ENCODE measurements around the gene ADGRB3. TPM values are rescaled to one million over a fixed set of nuclear protein-coding genes. Genes with fewer than 3 reads are reported as not detected.
A peak's percentile ranks its signal among the peaks of the same experiment; 100 is the strongest.
"Not testable (repeated sequence)": the region's sequence is repeated elsewhere in the genome, so short reads cannot be mapped to it uniquely, and the experiment has no call there.

ADGRB3 gene
- total RNA-seq, 1 experiment from 2014 or later, result 3.6 TPM

- in situ Hi-C loops (cut with HindIII; ENCODE audit: low pct_unique_long_range_greater_than_20kb, low sequenced_read_pairs), result no loop called here
- no peak for DNase-seq (ENCODE audit: low read depth, low spot score)
Observed at GRCh38 chr6:68724060-68724459, 89.0 kb downstream of the ADGRB3 start.

DNA sequence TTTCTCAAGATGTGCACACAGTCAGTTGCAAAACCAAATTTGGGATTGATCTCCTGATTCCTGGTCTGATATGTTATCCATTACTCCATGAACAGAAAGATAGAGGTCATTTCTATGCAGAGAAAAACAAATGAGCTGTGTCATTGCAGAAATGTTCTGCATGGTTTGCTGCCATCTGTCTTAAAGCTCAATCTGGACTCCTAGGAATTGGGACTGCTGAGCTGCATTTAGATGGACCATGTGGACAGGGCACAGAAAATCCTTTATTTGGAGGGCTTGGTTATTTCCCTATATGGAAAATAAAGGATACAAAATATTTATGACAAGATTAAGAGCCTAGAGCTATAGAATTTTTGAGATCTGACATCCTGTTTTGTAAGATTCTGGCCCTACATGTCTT lies 91.3 kb downstream of the ADGRB3 start:
- in situ Hi-C loops (cut with HindIII; ENCODE audit: low pct_unique_long_range_greater_than_20kb, low sequenced_read_pairs), result no loop called here

DNA sequence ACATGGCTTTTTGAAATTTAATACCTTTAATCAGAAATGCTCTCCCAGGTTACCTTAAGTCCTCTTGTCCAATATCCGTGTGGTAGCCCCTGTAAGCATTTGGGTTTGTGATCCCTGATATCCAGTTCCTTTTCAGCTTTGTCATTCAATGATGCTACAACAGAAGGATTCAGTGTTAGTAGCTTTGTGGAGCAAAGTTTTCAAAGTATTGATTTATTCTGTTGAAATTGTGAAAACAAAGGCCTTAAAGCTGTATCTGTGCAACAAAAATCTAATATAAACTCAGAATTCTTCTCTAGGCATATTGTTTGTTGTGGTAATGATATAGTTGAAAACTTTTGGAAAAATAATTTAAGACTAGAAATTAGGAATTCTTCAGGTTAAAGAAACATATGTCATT lies 91.9 kb downstream of the ADGRB3 start:
- no peak for DNase-seq (ENCODE audit: low read depth, low spot score)
- in situ Hi-C loops (cut with HindIII; ENCODE audit: low pct_unique_long_range_greater_than_20kb, low sequenced_read_pairs), result no loop called here

More for the DNA sequence above, 91.3 kb downstream of the ADGRB3 start:
- no peak for DNase-seq (ENCODE audit: low read depth, low spot score)

DNA sequence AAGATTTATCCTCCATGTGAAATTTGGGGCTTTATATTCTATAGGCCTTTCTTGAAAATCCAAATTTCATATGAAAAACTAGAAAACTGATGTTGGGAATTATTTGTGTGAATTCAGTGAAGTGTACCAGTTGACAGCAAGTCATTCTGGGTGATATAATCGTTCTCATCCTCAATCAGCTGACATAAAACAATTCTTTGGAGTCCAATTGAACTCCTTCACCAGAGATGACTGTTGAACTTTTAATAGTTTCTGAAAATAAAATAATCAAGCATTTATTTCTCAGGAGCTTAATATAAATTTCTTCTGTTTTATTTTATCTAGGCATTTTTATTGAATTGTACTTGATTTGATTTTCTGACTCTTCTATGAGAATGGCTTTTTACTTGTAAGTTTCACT lies 92.6 kb downstream of the ADGRB3 start:
- in situ Hi-C loops (cut with HindIII; ENCODE audit: low pct_unique_long_range_greater_than_20kb, low sequenced_read_pairs), result no loop called here
- DNase-seq (ENCODE audit: low read depth, low spot score), result no peak

- in situ Hi-C loops (cut with HindIII; ENCODE audit: low pct_unique_long_range_greater_than_20kb, low sequenced_read_pairs), result no loop called here
- no peak for DNase-seq (ENCODE audit: low read depth, low spot score)
Observed at GRCh38 chr6:68728159-68728979, 93.3 kb downstream of the ADGRB3 start.

- in situ Hi-C loops (cut with HindIII; ENCODE audit: low pct_unique_long_range_greater_than_20kb, low sequenced_read_pairs), result no loop called here
Observed at GRCh38 chr6:68729377-68729903, 94.4 kb downstream of the ADGRB3 start.

DNA sequence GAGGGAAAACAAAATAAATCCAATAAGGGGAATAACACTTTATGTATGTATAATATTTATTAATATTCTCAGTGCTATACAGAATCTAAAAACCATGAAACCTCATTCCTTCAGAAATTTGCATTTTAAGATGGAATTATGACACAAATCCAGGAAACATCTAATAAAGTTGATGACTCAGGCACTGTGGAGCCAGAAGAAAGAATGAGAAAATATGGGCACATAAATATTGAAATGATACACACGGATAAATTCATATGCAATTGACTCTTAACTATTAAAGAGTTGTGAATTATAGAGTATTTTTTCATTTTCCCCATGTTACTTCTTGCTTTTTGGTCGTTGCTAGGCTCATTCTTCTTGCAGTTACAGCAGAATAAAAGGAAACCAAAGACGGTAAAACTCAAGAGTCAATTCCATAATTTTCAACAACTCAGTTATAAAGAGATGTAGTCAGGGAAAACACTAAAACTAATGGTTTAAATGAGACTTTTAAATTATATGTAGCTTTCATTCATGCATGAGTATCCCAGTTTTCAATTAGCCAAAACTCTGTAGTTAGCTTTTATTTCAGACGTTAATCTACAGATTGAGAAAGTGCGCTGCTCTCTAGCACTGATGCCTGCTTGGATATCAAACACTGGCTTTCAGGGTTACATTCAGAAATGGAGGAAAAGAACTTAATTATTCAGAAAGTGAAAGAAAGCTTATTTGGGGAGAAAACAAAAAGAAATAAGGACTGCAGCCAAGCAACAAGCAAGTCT lies 95.4 kb downstream of the ADGRB3 start:
- in situ Hi-C loops (cut with HindIII; ENCODE audit: low pct_unique_long_range_greater_than_20kb, low sequenced_read_pairs), result no loop called here

More at GRCh38 chr6:68729377-68729903, 94.4 kb downstream of the ADGRB3 start:
- DNase-seq (ENCODE audit: low read depth, low spot score), result no peak

GRCh38 chr6:68732423-68732822 lies 97.3 kb downstream of the ADGRB3 start:
- no peak for DNase-seq (ENCODE audit: low read depth, low spot score)
- in situ Hi-C loops (cut with HindIII; ENCODE audit: low pct_unique_long_range_greater_than_20kb, low sequenced_read_pairs), result no loop called here

More for the DNA sequence above, 95.4 kb downstream of the ADGRB3 start:
- DNase-seq (ENCODE audit: low read depth, low spot score), result no peak

GRCh38 chr6:68735866-68736265 lies 100.8 kb downstream of the ADGRB3 start:
- no peak for DNase-seq (ENCODE audit: low read depth, low spot score)
- in situ Hi-C loops (cut with HindIII; ENCODE audit: low pct_unique_long_range_greater_than_20kb, low sequenced_read_pairs), result no loop called here

DNA sequence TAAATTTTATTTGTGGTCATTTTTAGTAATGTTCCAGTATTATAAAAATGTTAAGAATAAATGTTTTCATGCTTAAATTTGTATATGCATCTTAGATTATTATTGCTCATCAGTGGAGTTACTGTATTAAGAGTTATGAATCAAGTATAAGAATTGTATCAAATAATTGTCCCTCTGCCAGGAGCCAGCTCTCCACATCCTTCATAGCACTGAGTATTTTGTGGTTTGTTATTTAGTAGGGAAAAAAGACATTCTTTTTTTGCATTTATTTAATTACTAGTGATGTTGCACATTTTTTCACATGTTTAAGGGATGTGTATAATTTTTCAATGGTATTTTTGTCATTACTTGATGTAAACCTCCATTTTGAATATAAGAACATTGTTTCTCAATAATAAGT lies 102.0 kb downstream of the ADGRB3 start:
- no peak for DNase-seq (ENCODE audit: low read depth, low spot score)
- in situ Hi-C loops (cut with HindIII; ENCODE audit: low pct_unique_long_range_greater_than_20kb, low sequenced_read_pairs), result no loop called here

DNA sequence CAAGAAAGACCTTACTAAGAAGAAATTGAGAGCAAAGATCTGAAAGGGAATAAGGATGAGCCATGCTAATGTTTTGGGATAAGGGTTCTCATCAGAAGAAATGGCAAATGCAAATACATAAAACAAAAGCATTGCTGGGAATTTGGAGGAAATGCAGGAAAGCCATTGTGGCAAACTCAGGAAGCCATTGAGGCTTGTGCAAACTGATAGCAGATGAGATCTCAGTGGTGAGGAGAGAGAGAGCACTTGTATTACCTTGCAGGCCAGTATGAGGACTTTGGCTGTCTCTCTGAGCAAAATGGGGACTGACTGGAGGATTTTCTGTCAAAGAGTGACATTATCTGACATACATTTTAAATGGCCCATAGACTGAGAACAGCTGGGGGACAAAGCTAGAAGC lies 103.0 kb downstream of the ADGRB3 start:
- DNase-seq (ENCODE audit: low read depth, low spot score), result no peak
- in situ Hi-C loops (cut with HindIII; ENCODE audit: low pct_unique_long_range_greater_than_20kb, low sequenced_read_pairs), result no loop called here

DNA sequence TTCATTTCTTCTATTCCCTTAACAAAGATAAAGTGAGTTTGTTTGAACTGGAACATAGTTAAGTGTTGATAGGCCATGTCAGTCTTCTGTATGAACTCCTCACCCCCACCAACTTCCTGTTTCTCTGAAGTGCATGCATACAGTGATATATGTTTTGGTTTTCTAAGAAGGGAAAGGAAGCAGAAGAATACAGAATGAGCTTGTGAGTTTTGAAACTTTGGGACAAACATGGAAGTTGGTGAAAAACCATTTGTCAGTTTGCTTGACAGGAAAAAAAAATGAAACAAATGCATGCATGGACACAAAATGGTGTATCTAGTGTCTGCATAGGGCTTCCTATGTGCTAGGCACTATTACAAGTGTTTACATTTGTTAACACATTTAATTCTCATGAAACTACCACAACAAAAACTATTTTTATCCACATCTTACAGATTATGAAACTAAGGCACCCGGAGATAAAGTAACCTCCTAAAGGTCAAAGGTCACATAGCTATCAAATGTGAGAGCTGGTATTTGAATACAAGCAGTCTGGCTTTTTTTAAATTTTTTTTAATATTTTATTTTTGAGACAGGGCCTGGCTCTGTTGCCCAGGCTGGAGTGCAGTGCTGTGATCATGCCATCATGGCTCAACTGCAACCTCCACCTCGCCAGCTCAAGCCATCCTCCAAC lies 105.9 kb downstream of the ADGRB3 start:
- in situ Hi-C loops (cut with HindIII; ENCODE audit: low pct_unique_long_range_greater_than_20kb, low sequenced_read_pairs), result no loop called here

GRCh38 chr6:68741501-68742386 lies 106.7 kb downstream of the ADGRB3 start:
- in situ Hi-C loops (cut with HindIII; ENCODE audit: low pct_unique_long_range_greater_than_20kb, low sequenced_read_pairs), result no loop called here
- DNase-seq (ENCODE audit: low read depth, low spot score), result no peak

More for the DNA sequence above, 105.9 kb downstream of the ADGRB3 start:
- no peak for DNase-seq (ENCODE audit: low read depth, low spot score)

DNA sequence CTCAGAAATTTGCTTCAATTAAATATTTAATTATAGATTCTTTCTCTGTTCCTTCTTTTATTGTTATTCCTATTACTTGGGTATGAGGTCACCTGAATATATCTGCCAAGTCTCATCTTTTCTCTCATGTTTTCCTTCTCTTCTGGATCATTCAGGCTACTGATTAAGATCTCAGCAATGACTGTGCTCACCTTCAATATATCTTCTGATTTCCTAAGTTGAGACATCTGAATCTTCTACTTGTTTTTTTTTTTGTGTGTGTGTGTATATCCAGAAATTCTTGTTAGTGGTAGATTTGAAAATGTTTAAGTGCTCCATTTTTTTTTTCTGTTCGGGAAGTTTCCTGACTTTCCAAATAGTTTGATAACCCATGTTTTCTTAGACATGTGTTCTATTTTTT lies 108.0 kb downstream of the ADGRB3 start:
- in situ Hi-C loops (cut with HindIII; ENCODE audit: low pct_unique_long_range_greater_than_20kb, low sequenced_read_pairs), result no loop called here
- DNase-seq (ENCODE audit: low read depth, low spot score), result no peak

DNA sequence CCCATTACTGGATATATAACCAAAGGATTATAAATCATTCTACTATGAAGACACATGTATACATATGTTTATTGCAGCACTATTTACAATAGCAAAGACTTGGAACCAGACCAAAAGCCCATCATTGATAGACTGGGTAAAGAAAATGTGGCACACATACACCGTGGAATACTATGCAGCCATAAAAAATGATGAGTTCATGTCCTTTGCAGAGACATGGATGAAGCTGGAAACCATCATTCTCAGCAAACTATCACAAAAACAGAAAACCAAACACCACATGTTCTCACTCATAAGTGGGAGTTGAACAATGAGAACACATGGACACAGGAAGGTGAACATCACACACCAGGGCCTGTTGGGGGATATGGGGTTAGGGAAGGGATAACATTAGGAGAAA lies 109.3 kb downstream of the ADGRB3 start:
- in situ Hi-C loops (cut with HindIII; ENCODE audit: low pct_unique_long_range_greater_than_20kb, low sequenced_read_pairs); DNase-seq (ENCODE audit: low read depth, low spot score): not testable (repeated sequence)

GRCh38 chr6:68746376-68746775 lies 111.3 kb downstream of the ADGRB3 start:
- in situ Hi-C loops (cut with HindIII; ENCODE audit: low pct_unique_long_range_greater_than_20kb, low sequenced_read_pairs), result no loop called here
- DNase-seq (ENCODE audit: low read depth, low spot score), result peak; percentile 8

- in situ Hi-C loops (cut with HindIII; ENCODE audit: low pct_unique_long_range_greater_than_20kb, low sequenced_read_pairs), result no loop called here
- DNase-seq (ENCODE audit: low read depth, low spot score), result no peak
Observed at GRCh38 chr6:68747110-68747790, 112.2 kb downstream of the ADGRB3 start.

Measured in SK-MEL-5 (cell line).